Mesothelial cell of epicardium (in vitro differentiated cells): ENCODE measurements around the gene WHRN. TPM values are rescaled to one million over a fixed set of nuclear protein-coding genes. Genes with fewer than 3 reads are reported as not detected.

Source experiments
- DNase-seq, 2 experiments: peaks; one replicate each; pipeline ENCODE4 v3.0.0; 2021; ENCODE audit warnings: low spot score in 2 of 2; ENCODE audit not compliant: unreplicated experiment in 2 of 2
- H3K27ac Mint-ChIP-seq: 2 replicates; pipeline ENCODE4 v1.8.0; 2021; ENCODE audit warnings: mixed read lengths
- H3K27me3 Mint-ChIP-seq: 2 replicates; pipeline ENCODE4 v1.8.0; 2021; ENCODE audit warnings: low read depth, mixed read lengths
- H3K36me3 Mint-ChIP-seq: 2 replicates; pipeline ENCODE4 v1.8.0; 2021; ENCODE audit warnings: mixed read lengths
- H3K4me1 Mint-ChIP-seq: 2 replicates; pipeline ENCODE4 v1.8.0; 2021; ENCODE audit warnings: mixed read lengths
- H3K4me3 Mint-ChIP-seq: 2 replicates; pipeline ENCODE4 v1.8.0; 2021; ENCODE audit warnings: mild to moderate bottlenecking, moderate library complexity, mixed read lengths
- H3K9me3 Mint-ChIP-seq: 2 replicates; pipeline ENCODE4 v1.8.0; 2021; ENCODE audit warnings: mixed read lengths
- CTCF ChIP-seq: fragments of 200-600 bp; sonication (generic); IDR thresholded peaks from one replicate; pipeline ENCODE4 v1.5.0; 2021; ENCODE audit warnings: antibody characterized with exemption; ENCODE audit not compliant: unreplicated experiment
- total RNA-seq: library from RNA; stranded (reverse); gene quantifications from 3 replicates; pipeline ENCODE4 v1.2.1, GENCODE V29; 2021

WHRN gene
- total RNA-seq, 1 donor from 2014 or later, result 25.5 TPM

- Mint-ChIP-seq H3K36me3 (no peaks in the 10 kb centered on the region), H3K9me3 (no peaks in the 10 kb centered on the region), H3K27me3 (peaks cover 14% of the 10 kb centered on the region), H3K4me1 (no peaks in the 10 kb centered on the region), H3K27ac (no peak overlapping the region), H3K4me3 (no peak overlapping the region)
- no peak for TF ChIP-seq CTCF
- DNase-seq, result no peak
Observed at GRCh38 chr9:114529285-114529684, 24.0 kb upstream of the WHRN start.

GRCh38 chr9:114526807-114527206 is 21.5 kb upstream of the WHRN start:
- Mint-ChIP-seq H3K4me1 (no peaks in the 10 kb centered on the region), H3K36me3 (no peaks in the 10 kb centered on the region), H3K4me3 (no peak overlapping the region), H3K27me3 (peaks cover 26% of the 10 kb centered on the region), H3K9me3 (no peaks in the 10 kb centered on the region), H3K27ac (no peak overlapping the region)
- no peak for DNase-seq
- no peak for TF ChIP-seq CTCF

GRCh38 chr9:114525513-114525912 is 20.2 kb upstream of the WHRN start:
- no peak for DNase-seq
- Mint-ChIP-seq H3K9me3 (no peaks in the 10 kb centered on the region), H3K4me1 (no peaks in the 10 kb centered on the region), H3K27me3 (peaks cover 28% of the 10 kb centered on the region), H3K36me3 (no peaks in the 10 kb centered on the region), H3K27ac (no peak overlapping the region), H3K4me3 (no peak overlapping the region)
- TF ChIP-seq CTCF, result no peak

- Mint-ChIP-seq H3K9me3 (no peaks in the 10 kb centered on the region), H3K27ac (no peak overlapping the region), H3K4me1 (no peaks in the 10 kb centered on the region), H3K4me3 (no peak overlapping the region), H3K36me3 (no peaks in the 10 kb centered on the region), H3K27me3 (peaks cover 28% of the 10 kb centered on the region)
- TF ChIP-seq CTCF, result no peak
- no peak for DNase-seq
Observed at GRCh38 chr9:114524247-114524681, 19.0 kb upstream of the WHRN start.

- no peak for DNase-seq
- Mint-ChIP-seq H3K9me3 (no peaks in the 10 kb centered on the region), H3K27me3 (peaks cover 28% of the 10 kb centered on the region), H3K36me3 (no peaks in the 10 kb centered on the region), H3K4me3 (no peak overlapping the region), H3K27ac (no peak overlapping the region), H3K4me1 (no peaks in the 10 kb centered on the region)
- no peak for TF ChIP-seq CTCF
Observed at GRCh38 chr9:114522847-114523246, 17.6 kb upstream of the WHRN start.

GRCh38 chr9:114522286-114522685 is 17.0 kb upstream of the WHRN start:
- no peaks in the 10 kb centered on the region for H3K4me1 Mint-ChIP-seq
- H3K27ac Mint-ChIP-seq, result no peak overlapping the region
- no peaks in the 10 kb centered on the region for H3K9me3 Mint-ChIP-seq
- peaks cover 28% of the 10 kb centered on the region for H3K27me3 Mint-ChIP-seq
- H3K36me3 Mint-ChIP-seq, result no peaks in the 10 kb centered on the region
- no peak for DNase-seq
- H3K4me3 Mint-ChIP-seq, result no peak overlapping the region
- no peak for TF ChIP-seq CTCF
